ENCODE data around the gene SVOP.

DNA sequence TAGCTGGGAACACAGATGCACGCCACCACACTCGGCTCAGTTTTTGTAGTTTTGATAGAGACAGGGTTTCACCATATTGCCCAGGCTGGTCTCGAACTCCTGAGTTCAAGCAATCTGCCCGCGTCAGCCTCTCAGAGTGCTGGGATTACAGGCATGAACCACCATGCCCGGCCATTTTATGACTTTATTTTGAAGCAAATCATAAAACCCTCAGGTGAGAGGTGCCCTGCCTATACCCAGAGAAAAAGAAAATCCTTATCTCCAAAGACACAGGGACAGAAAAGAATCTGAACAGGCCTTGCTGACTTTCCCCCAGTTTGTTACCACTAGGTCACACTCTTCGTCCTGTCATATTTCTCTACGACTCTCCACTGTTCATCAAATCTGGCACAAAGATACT lies 92.2 kb downstream of the SVOP start:
- no peak for TF ChIP-seq POLR2A (IDR thresholded peaks at IDR 0.05)
- TF ChIP-seq, protein P1, sequence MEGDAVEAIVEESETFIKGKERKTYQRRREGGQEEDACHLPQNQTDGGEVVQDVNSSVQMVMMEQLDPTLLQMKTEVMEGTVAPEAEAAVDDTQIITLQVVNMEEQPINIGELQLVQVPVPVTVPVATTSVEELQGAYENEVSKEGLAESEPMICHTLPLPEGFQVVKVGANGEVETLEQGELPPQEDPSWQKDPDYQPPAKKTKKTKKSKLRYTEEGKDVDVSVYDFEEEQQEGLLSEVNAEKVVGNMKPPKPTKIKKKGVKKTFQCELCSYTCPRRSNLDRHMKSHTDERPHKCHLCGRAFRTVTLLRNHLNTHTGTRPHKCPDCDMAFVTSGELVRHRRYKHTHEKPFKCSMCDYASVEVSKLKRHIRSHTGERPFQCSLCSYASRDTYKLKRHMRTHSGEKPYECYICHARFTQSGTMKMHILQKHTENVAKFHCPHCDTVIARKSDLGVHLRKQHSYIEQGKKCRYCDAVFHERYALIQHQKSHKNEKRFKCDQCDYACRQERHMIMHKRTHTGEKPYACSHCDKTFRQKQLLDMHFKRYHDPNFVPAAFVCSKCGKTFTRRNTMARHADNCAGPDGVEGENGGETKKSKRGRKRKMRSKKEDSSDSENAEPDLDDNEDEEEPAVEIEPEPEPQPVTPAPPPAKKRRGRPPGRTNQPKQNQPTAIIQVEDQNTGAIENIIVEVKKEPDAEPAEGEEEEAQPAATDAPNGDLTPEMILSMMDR (IDR thresholded peaks at IDR 0.05) = no peak

All from lower leg skin (tissue), 3 donors.